Lower lobe of right lung (tissue), 2 donors: ENCODE measurements around the gene PACSIN2. TPM values are rescaled to one million over a fixed set of nuclear protein-coding genes. Genes with fewer than 3 reads are reported as not detected.
"Not testable (repeated sequence)": the region's sequence is repeated elsewhere in the genome, so short reads cannot be mapped to it uniquely, and the experiment has no call there.

Source experiments
- ATAC-seq, 2 donors: fragments of 200-7000 bp; cut with Tn5 transposase; one replicate each; pipeline ENCODE4 v1.9.1; 2020 to 2022; ENCODE audit warnings: mild to moderate bottlenecking in 2 of 2, moderate library complexity in 2 of 2
- DNase-seq: peaks from one replicate; pipeline ENCODE4 v3.0.0-alpha.2; 2020
- H3K27ac ChIP-seq: fragments of 200-600 bp; one replicate; pipeline ENCODE4 v1.8.0; 2022
- H3K27me3 ChIP-seq: fragments of 200-600 bp; one replicate; pipeline ENCODE4 v1.8.0; 2022; ENCODE audit warnings: low read depth
- H3K36me3 ChIP-seq: fragments of 200-600 bp; one replicate; pipeline ENCODE4 v1.8.0; 2022; ENCODE audit warnings: mild to moderate bottlenecking
- H3K4me1 ChIP-seq: fragments of 200-600 bp; one replicate; pipeline ENCODE4 v1.8.0; 2022
- H3K4me3 ChIP-seq: fragments of 200-600 bp; one replicate; pipeline ENCODE4 v1.8.0; 2022; ENCODE audit warnings: mild to moderate bottlenecking
- H3K9me3 ChIP-seq: fragments of 200-600 bp; one replicate; pipeline ENCODE4 v1.8.0; 2022
- CTCF ChIP-seq: fragments of 200-600 bp; IDR thresholded peaks from one replicate; pipeline ENCODE4 v1.8.0; 2022; ENCODE audit warnings: antibody characterized with exemption, mild to moderate bottlenecking
- intact Hi-C: fragments of 100-400 bp; cut with DNase I; formaldehyde crosslinking; loops from one replicate; pipeline ENCODE4 v1.11.0; 2022
- total RNA-seq: library from RNA; stranded (reverse); fragmentation: NEBNext Ultra II Directional; extraction: Animal tissue kit (Norgen Biotek cat#: 25700); gene quantifications from one replicate; pipeline ENCODE4 v1.2.1, GENCODE V29; 2021
- donor health status: DM: no; HTN: yes; CAD: no; lungs with severe emphysema.

Gene PACSIN2
- total RNA-seq, 1 donor from 2014 or later: 104 TPM

GRCh38 chr22:42937164-42937843 is 77.6 kb downstream of the PACSIN2 start:
- Histone ChIP-seq H3K27ac (peak overlapping the region; percentile 78), H3K36me3 (no peaks in the 10 kb centered on the region), H3K4me1 (peaks cover 86% of the 10 kb centered on the region), H3K27me3 (no peaks in the 10 kb centered on the region), H3K9me3 (no peaks in the 10 kb centered on the region), H3K4me3 (no peak overlapping the region)
- intact Hi-C loops: no loop called here
- no peak for TF ChIP-seq CTCF
- DNase-seq: peak; percentile 85
- ATAC-seq: peak; percentile 82 to 87

- intact Hi-C loops: not testable (repeated sequence)
Observed at GRCh38 chr22:42936680-42937079, 78.3 kb downstream of the PACSIN2 start.

GRCh38 chr22:42934338-42934737 is 80.6 kb downstream of the PACSIN2 start:
- H3K4me1 ChIP-seq: peaks cover 100% of the 10 kb centered on the region
- H3K27ac ChIP-seq: peak overlapping the region; percentile 86
- TF ChIP-seq CTCF: no peak
- H3K27me3 ChIP-seq: no peaks in the 10 kb centered on the region
- no peaks in the 10 kb centered on the region for H3K36me3 ChIP-seq
- no peaks in the 10 kb centered on the region for H3K9me3 ChIP-seq
- no peak overlapping the region for H3K4me3 ChIP-seq
- ATAC-seq: no peak
- no peak for DNase-seq
- intact Hi-C loops: no loop called here

More at GRCh38 chr22:42936680-42937079, 78.3 kb downstream of the PACSIN2 start:
- H3K36me3 ChIP-seq, H3K27me3 ChIP-seq, ATAC-seq, H3K9me3 ChIP-seq, DNase-seq, H3K4me3 ChIP-seq: not testable (repeated sequence)
- Histone ChIP-seq H3K27ac (peak overlapping the region; percentile 86), H3K4me1 (peaks cover 92% of the 10 kb centered on the region)

- H3K27me3 ChIP-seq: no peaks in the 10 kb centered on the region
- no peaks in the 10 kb centered on the region for H3K36me3 ChIP-seq
- intact Hi-C loops: no loop called here
- H3K4me3 ChIP-seq: no peak overlapping the region
- DNase-seq: peak; percentile 74
- peak; percentile 69 to 76 for ATAC-seq
- H3K27ac ChIP-seq: peak overlapping the region; percentile 86
- no peak for TF ChIP-seq CTCF
- H3K9me3 ChIP-seq: no peaks in the 10 kb centered on the region
- H3K4me1 ChIP-seq: peaks cover 100% of the 10 kb centered on the region
Observed at GRCh38 chr22:42933485-42934091, 81.4 kb downstream of the PACSIN2 start.

GRCh38 chr22:42932857-42933484 is 82.0 kb downstream of the PACSIN2 start:
- H3K4me1 ChIP-seq: peaks cover 100% of the 10 kb centered on the region
- peak overlapping the region; percentile 86 for H3K27ac ChIP-seq
- no peaks in the 10 kb centered on the region for H3K27me3 ChIP-seq
- no peaks in the 10 kb centered on the region for H3K36me3 ChIP-seq
- no peak overlapping the region for H3K4me3 ChIP-seq
- TF ChIP-seq CTCF: no peak
- H3K9me3 ChIP-seq: no peaks in the 10 kb centered on the region
- DNase-seq: no peak
- ATAC-seq: no peak
- intact Hi-C loops: no loop called here

GRCh38 chr22:42932197-42932519 is 82.8 kb downstream of the PACSIN2 start:
- no peaks in the 10 kb centered on the region for H3K36me3 ChIP-seq
- no peaks in the 10 kb centered on the region for H3K27me3 ChIP-seq
- peak overlapping the region; percentile 86 for H3K27ac ChIP-seq
- H3K9me3 ChIP-seq: no peaks in the 10 kb centered on the region
- DNase-seq (no peak), ATAC-seq (no peak)
- no peak overlapping the region for H3K4me3 ChIP-seq
- TF ChIP-seq CTCF: no peak
- peaks cover 92% of the 10 kb centered on the region for H3K4me1 ChIP-seq
- intact Hi-C loops: no loop called here
